IPS-18c (cell line): ENCODE results near the gene TTBK1.

ENCODE experiments used
- H3K4me3 ChIP-seq: 2 replicates; pipeline ENCODE4 v1.7.0; 2013; ENCODE audit warnings: low read depth, mild to moderate bottlenecking, low read length, moderate library complexity; ENCODE audit not compliant: insufficient read depth
- H3K9me3 ChIP-seq: one replicate; pipeline ENCODE4 v1.6.1; 2013; ENCODE audit warnings: mild to moderate bottlenecking, low read length, moderate library complexity; ENCODE audit not compliant: control insufficient read depth, insufficient read depth

Gene TTBK1

GRCh38 chr6:43275801-43276576 lies 32.7 kb downstream of the TTBK1 start:
- Histone ChIP-seq H3K9me3 (no peaks in the 10 kb centered on the region), H3K4me3 (peak overlapping the region; percentile 38)

GRCh38 chr6:43276577-43277305 lies 33.5 kb downstream of the TTBK1 start:
- no peaks in the 10 kb centered on the region for H3K9me3 ChIP-seq
- peak overlapping the region; percentile 38 for H3K4me3 ChIP-seq

DNA sequence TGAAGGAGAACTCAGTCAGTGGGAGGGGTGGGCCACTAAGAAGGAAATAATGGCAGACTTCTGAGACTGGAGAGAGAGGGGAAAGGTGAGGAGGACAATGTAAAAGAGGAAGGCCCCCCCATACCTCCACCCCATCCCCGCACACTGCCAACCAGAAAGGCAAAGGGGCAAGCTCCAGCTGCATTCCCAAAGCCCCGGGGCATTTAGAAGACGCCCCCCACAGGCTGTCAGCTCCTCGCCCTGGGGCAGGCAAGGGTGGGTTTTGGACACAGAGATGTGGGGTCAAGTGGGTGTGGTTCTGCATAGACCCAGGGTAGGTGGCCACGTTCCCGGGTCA lies 34.0 kb downstream of the TTBK1 start:
- Histone ChIP-seq H3K4me3 (no peak overlapping the region), H3K9me3 (no peaks in the 10 kb centered on the region)

DNA sequence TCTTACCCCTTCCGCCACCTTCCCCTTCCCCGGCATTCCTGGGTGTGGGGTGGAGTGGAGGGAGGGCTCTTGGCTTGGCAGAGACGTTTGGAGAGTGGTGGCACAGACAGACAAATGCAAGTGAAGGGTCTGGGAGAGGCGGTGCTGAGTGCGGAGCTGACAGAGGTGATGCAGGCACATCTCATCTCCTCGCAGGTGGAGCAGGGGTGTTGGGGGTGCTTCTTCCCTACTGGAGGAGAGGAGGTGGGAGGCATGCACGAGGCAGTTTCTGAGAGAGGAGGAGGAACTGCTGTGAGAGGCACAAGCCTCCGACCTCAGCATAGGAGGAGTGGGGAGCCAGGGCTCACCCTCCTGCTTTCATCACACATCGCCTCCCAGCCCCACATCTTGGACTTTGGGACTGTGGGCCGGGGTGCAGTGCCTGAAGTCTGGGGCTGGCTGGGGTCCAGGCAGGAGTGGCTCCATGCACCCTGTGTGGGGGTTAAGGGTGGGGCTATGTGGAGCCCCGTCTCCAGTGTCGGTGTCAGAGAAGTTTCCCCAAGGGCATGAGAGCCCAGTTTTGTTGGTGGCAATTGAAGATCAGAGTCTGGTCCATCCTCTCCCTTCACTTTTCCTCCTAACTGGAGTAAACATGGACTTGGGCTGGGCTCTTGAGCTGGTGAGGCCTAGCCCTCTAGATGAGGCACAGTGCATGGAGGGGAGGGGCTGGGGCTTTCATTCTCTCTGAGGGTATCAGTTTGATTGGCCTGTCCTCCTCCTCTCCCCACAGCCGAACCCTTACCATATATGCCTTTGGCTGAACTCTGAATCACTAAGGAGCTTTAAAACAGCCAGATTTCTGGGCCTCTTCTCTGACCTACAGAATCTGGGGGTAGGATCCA lies 34.6 kb downstream of the TTBK1 start:
- Histone ChIP-seq H3K9me3 (no peaks in the 10 kb centered on the region), H3K4me3 (no peak overlapping the region)

DNA sequence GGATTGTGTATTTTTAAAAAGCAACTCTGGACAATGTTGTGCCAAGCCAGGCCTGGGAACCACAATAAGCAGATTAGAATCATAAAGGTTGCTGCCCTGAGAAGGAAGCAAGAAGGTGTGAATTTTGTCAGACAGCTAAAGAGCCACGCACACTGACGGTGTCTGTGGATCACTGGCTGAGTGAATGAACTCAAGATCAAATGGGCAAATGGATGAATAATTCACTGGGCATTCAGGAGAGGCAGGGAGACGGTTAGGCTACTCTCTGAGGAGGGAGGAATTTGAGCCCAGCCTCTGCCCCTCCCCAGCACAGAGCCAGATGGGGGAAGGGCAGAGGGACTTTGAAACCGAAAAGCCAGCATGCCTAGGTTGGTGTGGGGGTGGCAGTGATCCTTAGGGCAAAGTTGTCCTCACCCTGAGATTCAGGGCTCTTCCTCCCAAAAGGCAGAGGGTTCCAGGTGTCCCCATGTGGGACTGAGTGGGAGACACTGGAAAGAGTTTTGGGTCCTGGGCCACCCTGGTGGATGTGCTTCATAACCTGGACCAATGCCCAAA lies 35.3 kb downstream of the TTBK1 start:
- no peak overlapping the region for H3K4me3 ChIP-seq
- no peaks in the 10 kb centered on the region for H3K9me3 ChIP-seq

DNA sequence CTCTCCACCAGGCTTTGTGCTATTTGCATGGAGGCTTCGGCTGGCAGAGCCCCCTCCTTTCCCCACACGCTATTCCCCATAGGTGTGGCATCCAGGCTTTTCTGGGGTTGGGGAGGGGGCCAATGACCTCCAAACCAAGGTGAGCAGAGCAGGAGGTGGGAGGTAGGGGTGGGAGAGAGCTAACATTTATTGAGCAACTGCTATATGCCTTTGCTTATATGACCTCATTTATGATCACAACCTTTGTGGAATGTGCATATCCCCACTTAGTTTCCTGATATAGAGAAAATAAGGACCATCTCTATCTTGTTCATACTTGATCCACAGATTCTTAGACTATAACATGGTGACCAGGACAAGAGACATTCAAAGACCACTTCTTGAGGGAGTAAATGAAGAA lies 37.0 kb downstream of the TTBK1 start:
- no peak overlapping the region for H3K4me3 ChIP-seq
- no peaks in the 10 kb centered on the region for H3K9me3 ChIP-seq

DNA sequence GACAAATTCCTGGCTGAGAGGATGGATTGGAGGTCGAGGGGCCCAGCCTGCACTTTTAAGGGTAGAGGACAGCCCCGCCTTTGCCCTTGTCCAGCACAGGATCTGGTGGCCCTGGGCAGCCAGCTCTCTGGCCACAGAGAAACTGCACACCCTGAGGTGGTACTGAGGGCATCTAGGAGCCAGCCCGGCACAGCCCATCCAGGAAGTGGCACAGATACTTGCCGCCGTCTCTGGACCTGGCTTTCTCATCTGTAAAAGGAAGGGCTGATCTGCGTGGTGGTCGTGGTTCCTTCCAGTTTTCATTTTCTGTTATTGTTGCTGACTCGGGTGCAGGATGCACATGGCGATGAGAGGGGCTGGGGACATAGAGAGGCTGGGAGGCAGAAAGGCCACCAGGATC lies 38.8 kb downstream of the TTBK1 start:
- H3K9me3 ChIP-seq: no peaks in the 10 kb centered on the region

GRCh38 chr6:43282636-43283513 lies 39.6 kb downstream of the TTBK1 start:
- Histone ChIP-seq H3K4me3 (no peak overlapping the region), H3K9me3 (no peaks in the 10 kb centered on the region)

More for the DNA sequence above, 38.8 kb downstream of the TTBK1 start:
- no peak overlapping the region for H3K4me3 ChIP-seq

GRCh38 chr6:43283514-43283901 lies 40.2 kb downstream of the TTBK1 start:
- no peak overlapping the region for H3K4me3 ChIP-seq
- no peaks in the 10 kb centered on the region for H3K9me3 ChIP-seq

DNA sequence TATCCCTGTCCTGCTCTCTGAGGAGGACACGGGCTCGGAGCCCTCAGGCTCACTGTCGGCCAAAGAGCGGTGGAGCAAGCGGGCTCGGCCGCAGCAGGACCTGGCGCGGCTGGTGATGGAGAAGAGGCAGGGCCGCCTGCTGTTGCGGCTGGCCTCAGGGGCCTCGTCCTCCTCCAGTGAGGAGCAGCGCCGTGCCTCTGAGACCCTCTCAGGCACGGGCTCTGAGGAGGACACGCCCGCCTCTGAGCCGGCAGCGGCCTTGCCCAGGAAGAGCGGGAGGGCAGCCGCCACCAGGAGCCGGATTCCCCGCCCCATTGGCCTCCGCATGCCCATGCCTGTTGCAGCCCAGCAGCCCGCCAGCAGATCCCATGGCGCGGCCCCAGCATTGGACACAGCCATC lies 40.6 kb downstream of the TTBK1 start:
- Histone ChIP-seq H3K4me3 (no peak overlapping the region), H3K9me3 (no peaks in the 10 kb centered on the region)

- Histone ChIP-seq H3K9me3 (no peaks in the 10 kb centered on the region), H3K4me3 (peak overlapping the region; percentile 9; the same call in 1 of the 2 replicates)
Observed at GRCh38 chr6:43284991-43285781, 41.9 kb downstream of the TTBK1 start.

DNA sequence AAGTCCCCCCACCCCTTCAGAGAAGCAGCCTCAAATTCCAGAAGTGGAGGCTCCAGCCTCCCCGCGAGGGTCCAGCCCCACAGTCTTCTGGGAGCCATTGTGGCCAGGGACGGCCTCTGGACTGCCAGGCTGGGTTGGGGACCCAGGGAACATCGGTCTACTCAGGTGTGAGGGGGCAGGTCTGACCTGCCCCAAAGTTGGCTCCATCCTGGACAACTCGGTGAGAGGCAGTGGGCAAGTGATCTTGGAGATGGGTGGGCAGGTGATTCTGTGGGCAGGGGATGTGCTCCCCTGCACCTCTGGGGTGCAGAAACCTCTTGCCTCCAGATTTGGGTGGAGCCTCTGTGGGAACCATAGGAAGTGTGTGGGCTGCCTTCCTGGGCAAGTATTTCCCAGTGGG lies 42.6 kb downstream of the TTBK1 start:
- Histone ChIP-seq H3K9me3 (no peaks in the 10 kb centered on the region), H3K4me3 (no peak overlapping the region)

DNA sequence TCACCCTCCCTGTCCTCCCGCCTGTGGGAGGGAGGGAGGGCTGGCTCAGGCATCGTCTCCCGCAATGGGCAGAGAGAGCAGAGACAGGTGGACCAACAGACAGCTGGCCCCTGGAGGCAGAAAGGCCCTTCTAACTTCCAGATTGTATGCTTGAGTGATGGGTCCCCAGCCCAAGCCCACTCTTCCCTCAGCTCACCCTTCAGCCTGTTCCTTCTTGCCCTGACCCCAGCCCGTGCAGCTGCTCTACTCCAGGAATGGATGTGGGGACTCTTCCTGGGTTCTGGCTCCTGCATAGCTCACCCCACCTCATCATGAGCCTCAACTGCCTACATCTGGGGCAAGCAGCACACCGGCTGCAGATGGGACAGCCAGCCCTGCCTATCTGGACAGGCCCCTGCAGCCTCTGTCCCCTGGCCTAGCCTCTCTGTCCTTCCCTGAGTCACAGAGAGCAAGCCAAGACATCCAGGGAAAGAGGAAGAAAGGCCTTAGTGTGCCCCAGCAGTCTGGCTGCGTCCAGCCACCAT lies 43.2 kb downstream of the TTBK1 start:
- Histone ChIP-seq H3K9me3 (no peaks in the 10 kb centered on the region), H3K4me3 (no peak overlapping the region)

GRCh38 chr6:43286980-43287716 lies 43.9 kb downstream of the TTBK1 start:
- Histone ChIP-seq H3K4me3 (no peak overlapping the region), H3K9me3 (no peaks in the 10 kb centered on the region)
